ENCODE results near the gene ITIH2. TPM values are rescaled to one million over a fixed set of nuclear protein-coding genes. Genes with fewer than 3 reads are reported as not detected.

Gene ITIH2
- total and polyA plus RNA-seq, 2 of the 8 experiments (the other 6 are each of a cell fraction or from before 2014, with no cell fraction given): not detected

- Histone ChIP-seq H3K4ac (replicated peaks; ENCODE audit: insufficient read length, low read depth, low read length) (no peak overlapping the region), H3K23ac (ENCODE audit: insufficient read length) (no peak overlapping the region), H3K9ac (replicated peaks in 1 of 4; ENCODE audit: extremely low read depth in 1 of 4, low read depth in 3 of 4, low read length in 3 of 4) (no peak overlapping the region), H3K27ac (ENCODE audit: low read depth, low read length) (no peak overlapping the region), H3K79me2 (ENCODE audit: control insufficient read depth in 1 of 2, insufficient read depth in 2 of 2, low read length in 2 of 2) (no peaks in the 10 kb centered on the region), H3K4me3 (ENCODE audit: extremely low read depth in 1 of 4, insufficient read depth in 2 of 4, low read depth in 3 of 4, low read length in 4 of 4) (no peak overlapping the region), H3K4me1 (replicated peaks in 1 of 4; ENCODE audit: control insufficient read depth in 3 of 4, insufficient read depth in 4 of 4, low read length in 3 of 4) (no peaks in the 10 kb centered on the region), H3K23me2 (ENCODE audit: low read depth, low read length) (no peaks in the 10 kb centered on the region), H4K20me1 (replicated peaks in 1 of 2; ENCODE audit: control insufficient read depth in 1 of 2, insufficient read depth in 2 of 2, low read length in 2 of 2) (no peaks in the 10 kb centered on the region), H3K56ac (replicated peaks; ENCODE audit: insufficient read length, low read depth, low read length) (no peak overlapping the region), H2BK12ac (ENCODE audit: low read depth, low read length) (no peak overlapping the region), H3K36me3 (ENCODE audit: control insufficient read depth in 2 of 4, insufficient read depth in 4 of 4, low read length in 3 of 4) (no peaks in the 10 kb centered on the region), H4K5ac (ENCODE audit: insufficient read length, low read depth, low read length) (no peak overlapping the region), H2BK5ac (ENCODE audit: low read depth, low read length) (no peak overlapping the region), H3K9me3 (ENCODE audit: insufficient read depth in 2 of 2, low read depth in 1 of 2, low read length in 1 of 2) (no peaks in the 10 kb centered on the region), H3K18ac (ENCODE audit: extremely low read depth, low read length) (no peak overlapping the region), H2BK20ac (ENCODE audit: low read length) (no peak overlapping the region), H2AK5ac (ENCODE audit: low read depth, low read length) (no peak overlapping the region), H4K91ac (replicated peaks; ENCODE audit: insufficient read length, low read length) (no peak overlapping the region), H3K4me2 (ENCODE audit: insufficient read depth in 1 of 2, low read depth in 2 of 2, low read length in 2 of 2) (no peak overlapping the region), H2BK120ac (replicated peaks; ENCODE audit: low read depth, low read length) (no peak overlapping the region), H3K27me3 (replicated peaks in 1 of 4; ENCODE audit: control insufficient read depth in 3 of 4, extremely low read depth in 1 of 4, insufficient read depth in 3 of 4, low read length in 3 of 4) (no peaks in the 10 kb centered on the region), H3K14ac (ENCODE audit: insufficient read length) (no peak overlapping the region), H4K8ac (ENCODE audit: extremely low read depth, insufficient read depth, low read length) (no peak overlapping the region), H2BK15ac (ENCODE audit: low read length) (no peak overlapping the region), H3K79me1 (ENCODE audit: low read depth, low read length) (no peaks in the 10 kb centered on the region), H2AFZ (ENCODE audit: low read length) (no peak overlapping the region)
- FAIRE-seq (no peak), DNase-seq (ENCODE audit: low read depth in 1 of 2, low spot score in 2 of 2) (no peak)
- CTCF ChIA-PET (ENCODE audit: partially characterized antibody): interaction anchor here (1.1 to 2.0 kb wide), 4 partner anchors 21 to 183 kb away, joined by 3 to 5 read pairs (median 4); no protein-coding TSS in a partner anchor
- WGBS, 2 experiments (ENCODE audit: extremely low coverage in 1 of 2, insufficient coverage in 1 of 2, insufficient read length in 1 of 2, insufficient replicate concordance in 2 of 2, low coverage in 1 of 2, low lambda C conversion rate in 2 of 2, missing lambda C conversion rate in 1 of 2): 96% methylated on average over 4 of the region's 4 CpGs; no CpG with 5 or more reads in 1 of the 2 experiments
- POLR2A ChIA-PET (ENCODE audit: partially characterized antibody): interaction anchor here (1.1 kb wide), 1 partner anchor 13 kb away, joined by 3 read pairs; no protein-coding TSS in a partner anchor
- TF ChIP-seq TAF7 (optimal IDR thresholded peaks at IDR 0.05; ENCODE audit: borderline replicate concordance, low read depth, low read length) (no peak), CEBPB (IDR thresholded peaks at IDR 0.05; ENCODE audit: low read depth, low read length) (no peak), USF2 (IDR thresholded peaks at IDR 0.05; ENCODE audit: low read length) (no peak), CHD1 (IDR thresholded peaks at IDR 0.05; ENCODE audit: low read depth, low read length) (no peak), BACH1 (IDR thresholded peaks at IDR 0.05; ENCODE audit: low read length) (no peak), SIRT6 (IDR thresholded peaks at IDR 0.05; ENCODE audit: low read length) (no peak), CBX8 (IDR thresholded peaks at IDR 0.05; ENCODE audit: borderline replicate concordance, low read depth, low read length) (no peak), TEAD4 (IDR thresholded peaks at IDR 0.05; ENCODE audit: low read depth, low read length) (no peak), YY1 (IDR thresholded peaks at IDR 0.05; ENCODE audit: low read depth, low read length) (no peak), SAP30 (IDR thresholded peaks at IDR 0.05; ENCODE audit: insufficient read depth, insufficient replicate concordance, low read length) (no peak), SP2 (IDR thresholded peaks at IDR 0.05; ENCODE audit: low read length) (no peak), ATF2 (IDR thresholded peaks at IDR 0.05; ENCODE audit: low read length) (no peak)
Observed at GRCh38 chr10:7708832-7709231, 5.7 kb downstream of the ITIH2 start.

Measured in H1 (cell line).